ENCODE measurements around the gene ATP5PO.
"Not testable (repeated sequence)": the region's sequence is repeated elsewhere in the genome, so short reads cannot be mapped to it uniquely, and the experiment has no call there.

ATP5PO gene

GRCh38 chr21:33897739-33898138 is 17.9 kb downstream of the ATP5PO start:
- DNase-seq: no peak

- no peak for DNase-seq
Observed at GRCh38 chr21:33897098-33897497, 18.5 kb downstream of the ATP5PO start.

GRCh38 chr21:33896691-33897090 is 18.9 kb downstream of the ATP5PO start:
- no peak for DNase-seq

- DNase-seq: no peak
Observed at GRCh38 chr21:33895356-33895755, 20.2 kb downstream of the ATP5PO start.

GRCh38 chr21:33894736-33895288 is 20.8 kb downstream of the ATP5PO start:
- DNase-seq: no peak

- DNase-seq: no peak
Observed at GRCh38 chr21:33893917-33894316, 21.7 kb downstream of the ATP5PO start.

GRCh38 chr21:33892853-33893252 is 22.8 kb downstream of the ATP5PO start:
- DNase-seq: no peak

- no peak for DNase-seq
Observed at GRCh38 chr21:33890187-33890586, 25.4 kb downstream of the ATP5PO start.

- no peak for DNase-seq
Observed at GRCh38 chr21:33886321-33886720, 29.3 kb downstream of the ATP5PO start.

GRCh38 chr21:33885172-33885514 is 30.5 kb downstream of the ATP5PO start:
- no peak for DNase-seq

GRCh38 chr21:33884376-33885171 is 31.0 kb downstream of the ATP5PO start:
- DNase-seq: no peak

- no peak for DNase-seq
Observed at GRCh38 chr21:33883118-33883517, 32.5 kb downstream of the ATP5PO start.

GRCh38 chr21:33881689-33882440 is 33.7 kb downstream of the ATP5PO start:
- no peak for DNase-seq

- no peak for DNase-seq
Observed at GRCh38 chr21:33880626-33881025, 35.0 kb downstream of the ATP5PO start.

- no peak for DNase-seq
Observed at GRCh38 chr21:33878824-33879223, 36.8 kb downstream of the ATP5PO start.

- no peak for DNase-seq
Observed at GRCh38 chr21:33875026-33875695, 40.4 kb downstream of the ATP5PO start.

GRCh38 chr21:33874161-33874560 is 41.4 kb downstream of the ATP5PO start:
- DNase-seq: no peak

- no peak for DNase-seq
Observed at GRCh38 chr21:33872881-33873515, 42.6 kb downstream of the ATP5PO start.

- no peak for DNase-seq
Observed at GRCh38 chr21:33871171-33871570, 44.4 kb downstream of the ATP5PO start.

GRCh38 chr21:33870768-33871167 is 44.8 kb downstream of the ATP5PO start:
- no peak for DNase-seq

GRCh38 chr21:33869873-33870272 is 45.7 kb downstream of the ATP5PO start:
- no peak for DNase-seq

GRCh38 chr21:33867868-33868267 is 47.7 kb downstream of the ATP5PO start:
- DNase-seq: not testable (repeated sequence)

GRCh38 chr21:33866826-33867225 is 48.8 kb downstream of the ATP5PO start:
- no peak for DNase-seq
